GM18870 (cell line): Measurements from ENCODE around the gene SH3PXD2A.
"Not testable (repeated sequence)": the region's sequence is repeated elsewhere in the genome, so short reads cannot be mapped to it uniquely, and the experiment has no call there.

Experiments used
- ATAC-seq: cut with Tn5 transposase; IDR thresholded peaks from one replicate; pipeline ENCODE4 v1.9.1; 2021; ENCODE audit warnings: moderate library complexity; ENCODE audit not compliant: unreplicated experiment

SH3PXD2A gene

GRCh38 chr10:103671126-103671895, 184.1 kb downstream of the SH3PXD2A start:
- no peak for ATAC-seq

GRCh38 chr10:103669944-103670343, 185.4 kb downstream of the SH3PXD2A start:
- no peak for ATAC-seq

- ATAC-seq: no peak
These were observed 186.0 kb downstream of the SH3PXD2A start for GRCh38 chr10:103669243-103669929.

- no peak for ATAC-seq
These were observed 186.8 kb downstream of the SH3PXD2A start for GRCh38 chr10:103668351-103669242.

- no peak for ATAC-seq
These were observed 188.0 kb downstream of the SH3PXD2A start for GRCh38 chr10:103667356-103667755.

GRCh38 chr10:103666762-103667150, 188.6 kb downstream of the SH3PXD2A start:
- no peak for ATAC-seq

GRCh38 chr10:103666087-103666761, 189.2 kb downstream of the SH3PXD2A start:
- no peak for ATAC-seq

- no peak for ATAC-seq
These were observed 190.1 kb downstream of the SH3PXD2A start for GRCh38 chr10:103665162-103665889.

GRCh38 chr10:103663802-103664201, 191.6 kb downstream of the SH3PXD2A start:
- ATAC-seq: no peak

GRCh38 chr10:103663236-103663635, 192.1 kb downstream of the SH3PXD2A start:
- ATAC-seq: no peak

- not testable (repeated sequence) for ATAC-seq
These were observed 192.7 kb downstream of the SH3PXD2A start for GRCh38 chr10:103662704-103663103.

- ATAC-seq: no peak
These were observed 194.0 kb downstream of the SH3PXD2A start for GRCh38 chr10:103661198-103661950.

- peak; percentile 25 for ATAC-seq
These were observed 194.8 kb downstream of the SH3PXD2A start for GRCh38 chr10:103660364-103661197.

- peak; percentile 91 for ATAC-seq
These were observed 195.6 kb downstream of the SH3PXD2A start for GRCh38 chr10:103659674-103660363.

- no peak for ATAC-seq
These were observed 197.3 kb downstream of the SH3PXD2A start for GRCh38 chr10:103658049-103658577.

- no peak for ATAC-seq
These were observed 198.2 kb downstream of the SH3PXD2A start for GRCh38 chr10:103657061-103657591.

GRCh38 chr10:103654925-103655324, 200.5 kb downstream of the SH3PXD2A start:
- ATAC-seq: no peak
